Head of caudate nucleus (tissue), 42 donors: ENCODE data around the gene AP2A2.

ENCODE experiments used
- DNase-seq, 42 donors: peaks; one replicate each; pipeline versions ENCODE4 v3.0.0 to v3.0.0-alpha.2; 2020 to 2021; ENCODE audit warnings: mixed read lengths in 7 of 42
- intact Hi-C: fragments of 100-400 bp; cut with DNase I; formaldehyde crosslinking; loops from one replicate; pipeline ENCODE4 v1.15.0; 2022

AP2A2 gene

GRCh38 chr11:1041149-1041467 is 115.4 kb downstream of the AP2A2 start:
- DNase-seq = no peak
- intact Hi-C loops = no loop called here

GRCh38 chr11:1041471-1041870 is 115.8 kb downstream of the AP2A2 start:
- DNase-seq = no peak

GRCh38 chr11:1041936-1042608 is 116.4 kb downstream of the AP2A2 start:
- no peak for DNase-seq
- intact Hi-C loops = no loop called here

More at GRCh38 chr11:1041471-1041870, 115.8 kb downstream of the AP2A2 start:
- intact Hi-C loops = no loop called here

GRCh38 chr11:1042626-1043562 is 117.2 kb downstream of the AP2A2 start:
- DNase-seq = no peak
- intact Hi-C loops = no loop called here

- intact Hi-C loops = no loop called here
- DNase-seq = peak in 1 of 42 donors; percentile 1
These were observed 118.0 kb downstream of the AP2A2 start for GRCh38 chr11:1043563-1044096.

- intact Hi-C loops = no loop called here
- no peak for DNase-seq
These were observed 118.5 kb downstream of the AP2A2 start for GRCh38 chr11:1044160-1044559.

GRCh38 chr11:1047595-1048156 is 122.0 kb downstream of the AP2A2 start:
- peak in 2 of 42 donors; percentile 1 to 5 for DNase-seq
- intact Hi-C loops = no loop called here

GRCh38 chr11:1048375-1049070 is 122.9 kb downstream of the AP2A2 start:
- DNase-seq = peak in 2 of 42 donors; percentile 1 to 5
- intact Hi-C loops = no loop called here

- intact Hi-C loops = no loop called here
- no peak for DNase-seq
These were observed 123.4 kb downstream of the AP2A2 start for GRCh38 chr11:1049071-1049405.

GRCh38 chr11:1049431-1049891 is 123.8 kb downstream of the AP2A2 start:
- DNase-seq = peak in 1 of 42 donors; percentile 2
- intact Hi-C loops = no loop called here

GRCh38 chr11:1049911-1050580 is 124.4 kb downstream of the AP2A2 start:
- intact Hi-C loops = loop anchor here (10.0 kb wide), 1 partner anchor 195 kb away; no protein-coding TSS in a partner anchor
- DNase-seq = peak in 1 of 42 donors; percentile 5

- intact Hi-C loops = loop anchor here (10.0 kb wide), 1 partner anchor 196 kb away; no protein-coding TSS in a partner anchor
- peak; percentile 17 to 83 (median 68) for DNase-seq
These were observed 125.1 kb downstream of the AP2A2 start for GRCh38 chr11:1050581-1051355.

GRCh38 chr11:1051356-1052132 is 125.9 kb downstream of the AP2A2 start:
- DNase-seq = peak in 1 of 42 donors; percentile 1
- intact Hi-C loops = loop anchor here (10.0 kb wide), 1 partner anchor 197 kb away; no protein-coding TSS in a partner anchor

- peak in 1 of 42 donors; percentile 2 for DNase-seq
- intact Hi-C loops = loop anchor here (10.0 kb wide), 1 partner anchor 198 kb away; no protein-coding TSS in a partner anchor
These were observed 126.7 kb downstream of the AP2A2 start for GRCh38 chr11:1052133-1053011.

GRCh38 chr11:1053121-1053901 is 127.6 kb downstream of the AP2A2 start:
- intact Hi-C loops = loop anchor here (10.0 kb wide), 1 partner anchor 199 kb away; no protein-coding TSS in a partner anchor
- peak in 2 of 42 donors; percentile 1 to 3 for DNase-seq
